Stimulated activated CD4-positive, alpha-beta T cell treated with anti-CD3 and anti-CD28 coated beads, TNF-alpha, amount 100 ng/mL, for 24 hours (primary cell): ENCODE results near the gene CREB3L2.

ENCODE experiments used
- DNase-seq, 3 experiments: peaks; one replicate each; pipeline ENCODE4 v3.0.0-alpha.2; 2020; ENCODE audit warnings: low read depth in 3 of 3

Gene CREB3L2

GRCh38 chr7:137951700-137952425, 50.0 kb downstream of the CREB3L2 start:
- no peak for DNase-seq

- no peak for DNase-seq
Measured at GRCh38 chr7:137950967-137951366, 50.9 kb downstream of the CREB3L2 start.

- no peak for DNase-seq
Measured at GRCh38 chr7:137950263-137950621, 51.6 kb downstream of the CREB3L2 start.

- DNase-seq, result no peak
Measured at GRCh38 chr7:137949416-137950262, 52.2 kb downstream of the CREB3L2 start.

- DNase-seq, result no peak
Measured at GRCh38 chr7:137948845-137949330, 53.0 kb downstream of the CREB3L2 start.

- DNase-seq, result no peak
Measured at GRCh38 chr7:137948083-137948844, 53.6 kb downstream of the CREB3L2 start.

- DNase-seq, result no peak
Measured at GRCh38 chr7:137947046-137947445, 54.8 kb downstream of the CREB3L2 start.

- no peak for DNase-seq
Measured at GRCh38 chr7:137946011-137946410, 55.9 kb downstream of the CREB3L2 start.

GRCh38 chr7:137944168-137944567, 57.7 kb downstream of the CREB3L2 start:
- DNase-seq, result no peak

GRCh38 chr7:137943132-137943551, 58.7 kb downstream of the CREB3L2 start:
- DNase-seq, result no peak

- DNase-seq, result no peak
Measured at GRCh38 chr7:137942484-137943115, 59.3 kb downstream of the CREB3L2 start.

- DNase-seq, result no peak
Measured at GRCh38 chr7:137940656-137941518, 61.0 kb downstream of the CREB3L2 start.

GRCh38 chr7:137940218-137940617, 61.7 kb downstream of the CREB3L2 start:
- no peak for DNase-seq

GRCh38 chr7:137937202-137937560, 64.7 kb downstream of the CREB3L2 start:
- no peak for DNase-seq

- no peak for DNase-seq
Measured at GRCh38 chr7:137936509-137937201, 65.2 kb downstream of the CREB3L2 start.

GRCh38 chr7:137935884-137936508, 65.9 kb downstream of the CREB3L2 start:
- DNase-seq, result no peak

- no peak for DNase-seq
Measured at GRCh38 chr7:137934941-137935883, 66.7 kb downstream of the CREB3L2 start.

GRCh38 chr7:137934176-137934826, 67.6 kb downstream of the CREB3L2 start:
- DNase-seq, result no peak
